HepG2 (cell line): ENCODE data around the gene URI1. TPM values are rescaled to one million over a fixed set of nuclear protein-coding genes. Genes with fewer than 3 reads are reported as not detected.

ENCODE experiments used
- HCFC1 ChIP-seq: fragments of 150-350 bp; IDR thresholded peaks from 2 replicates; pipeline ENCODE4 v1.6.1; 2014; ENCODE audit warnings: low read depth, low read length
- MAFF ChIP-seq: IDR thresholded peaks from 2 replicates; pipeline ENCODE4 v1.6.1; 2011; ENCODE audit warnings: low read depth, low read length, improper control_type of control experiment
- PHF21A ChIP-seq: sonication (generic); formaldehyde crosslinking; IDR thresholded peaks from 2 replicates; pipeline ENCODE4 v1.5.0; 2020; ENCODE audit warnings: mild to moderate bottlenecking, missing genetic modification reagents
- SAP130 ChIP-seq: IDR thresholded peaks from 2 replicates; pipeline ENCODE4 v1.6.1; 2016; ENCODE audit warnings: low read depth
- SIX4 ChIP-seq: sonication (generic); formaldehyde crosslinking; IDR thresholded peaks from 2 replicates; pipeline ENCODE4 v1.4.0; 2020; ENCODE audit warnings: missing genetic modification reagents
- SP140L ChIP-seq: sonication (generic); formaldehyde crosslinking; IDR thresholded peaks from 2 replicates; pipeline ENCODE4 v1.4.0; 2020; ENCODE audit warnings: missing genetic modification reagents, borderline replicate concordance
- TMF1 ChIP-seq: sonication (generic); formaldehyde crosslinking; IDR thresholded peaks from 2 replicates; pipeline ENCODE4 v1.8.1; 2022; ENCODE audit warnings: low read depth, missing genetic modification reagents
- ZFYVE20 ChIP-seq: sonication (generic); formaldehyde crosslinking; IDR thresholded peaks from 2 replicates; pipeline ENCODE4 v1.8.0; 2023; ENCODE audit warnings: low read depth, mild to moderate bottlenecking, moderate library complexity, missing genetic modification reagents, borderline replicate concordance
- ZNF17 ChIP-seq: sonication (generic); formaldehyde crosslinking; IDR thresholded peaks from 2 replicates; pipeline ENCODE4 v1.5.0; 2020; ENCODE audit warnings: mild to moderate bottlenecking, missing genetic modification reagents
- ZNF264 ChIP-seq: sonication (generic); formaldehyde crosslinking; IDR thresholded peaks from 2 replicates; pipeline ENCODE4 v1.4.0; 2020; ENCODE audit warnings: missing genetic modification reagents
- ZNF292 ChIP-seq: sonication (generic); formaldehyde crosslinking; IDR thresholded peaks from 2 replicates; pipeline ENCODE4 v1.8.1; 2022; ENCODE audit warnings: mild to moderate bottlenecking, low read depth, missing genetic modification reagents, borderline replicate concordance
- ZNF350 ChIP-seq: sonication (generic); formaldehyde crosslinking; IDR thresholded peaks from 2 replicates; pipeline ENCODE4 v1.4.0; 2020; ENCODE audit warnings: mild to moderate bottlenecking, low read depth, missing genetic modification reagents, borderline replicate concordance
- ZNF468 ChIP-seq: sonication (generic); formaldehyde crosslinking; IDR thresholded peaks from 2 replicates; pipeline ENCODE4 v1.8.0; 2022; ENCODE audit warnings: mild to moderate bottlenecking, moderate library complexity, missing genetic modification reagents
- ZNF589 ChIP-seq: sonication (generic); formaldehyde crosslinking; conservative IDR thresholded peaks from 2 replicates; pipeline ENCODE4 v1.8.0; 2022; ENCODE audit warnings: mild to moderate bottlenecking, moderate library complexity, missing genetic modification reagents
- ZNF761 ChIP-seq: sonication (generic); formaldehyde crosslinking; conservative IDR thresholded peaks from 2 replicates; pipeline ENCODE4 v1.4.0; 2020; ENCODE audit warnings: mild to moderate bottlenecking, missing genetic modification reagents
- ZSCAN30 ChIP-seq: sonication (generic); formaldehyde crosslinking; IDR thresholded peaks from 2 replicates; pipeline ENCODE4 v1.5.0; 2020; ENCODE audit warnings: mild to moderate bottlenecking, missing genetic modification reagents
- polyA plus RNA-seq, 8 experiments: library from polyadenylated mRNA; depleted of rRNA in 3 of 8; stranded (reverse) in 7 of 8; unstranded in 1 of 8; fragments of >200 nt; fragmentation: Illumina TruSeq in 4 of 8; extraction: Trizol in 4 of 8; gene quantifications; 2 replicates each; pipeline versions ENCODE4 v1.2.1 to v1.2.3, GENCODE V29; 2011 to 2016; ENCODE audit warnings: low read depth in 4 of 8, missing spikeins in 1 of 8, mixed read lengths in 1 of 8; ENCODE audit not compliant: insufficient read depth in 1 of 8
- total RNA-seq, 5 experiments: library from RNA; depleted of rRNA; stranded (reverse); fragments of >200 nt; fragmentation: Illumina TruSeq; extraction: Trizol; gene quantifications; 2 replicates each; pipeline ENCODE4 v1.2.3, GENCODE V29; 2016; ENCODE audit warnings: low read depth in 1 of 5
- TF ChIP-seq, protein P1 (sequence below): sonication (generic); formaldehyde crosslinking; IDR thresholded peaks from 2 replicates; pipeline ENCODE4 v1.4.0; 2020; ENCODE audit warnings: missing genetic modification reagents
- TF ChIP-seq, protein P2 (sequence below): sonication (generic); formaldehyde crosslinking; IDR thresholded peaks from 2 replicates; pipeline ENCODE4 v1.8.0; 2022; ENCODE audit warnings: mild to moderate bottlenecking, missing genetic modification reagents; ENCODE audit not compliant: insufficient replicate concordance
- TF ChIP-seq, protein P3 (sequence below): sonication (generic); formaldehyde crosslinking; conservative IDR thresholded peaks from 2 replicates; pipeline ENCODE4 v1.5.0; 2020; ENCODE audit warnings: missing genetic modification reagents
- TF ChIP-seq, protein P4 (sequence below): sonication (generic); formaldehyde crosslinking; IDR thresholded peaks from 2 replicates; pipeline ENCODE4 v1.4.0; 2020; ENCODE audit warnings: mild to moderate bottlenecking, missing genetic modification reagents
- TF ChIP-seq, protein P5 (sequence below): sonication (generic); formaldehyde crosslinking; IDR thresholded peaks from 2 replicates; pipeline ENCODE4 v1.5.1; 2020; ENCODE audit warnings: missing genetic modification reagents, mild to moderate bottlenecking, borderline replicate concordance

Gene URI1
- total and polyA plus RNA-seq, 2 of the 13 experiments (the other 11 are each of a cell fraction or from before 2014, with no cell fraction given): 43.6 to 67.9 TPM

DNA sequence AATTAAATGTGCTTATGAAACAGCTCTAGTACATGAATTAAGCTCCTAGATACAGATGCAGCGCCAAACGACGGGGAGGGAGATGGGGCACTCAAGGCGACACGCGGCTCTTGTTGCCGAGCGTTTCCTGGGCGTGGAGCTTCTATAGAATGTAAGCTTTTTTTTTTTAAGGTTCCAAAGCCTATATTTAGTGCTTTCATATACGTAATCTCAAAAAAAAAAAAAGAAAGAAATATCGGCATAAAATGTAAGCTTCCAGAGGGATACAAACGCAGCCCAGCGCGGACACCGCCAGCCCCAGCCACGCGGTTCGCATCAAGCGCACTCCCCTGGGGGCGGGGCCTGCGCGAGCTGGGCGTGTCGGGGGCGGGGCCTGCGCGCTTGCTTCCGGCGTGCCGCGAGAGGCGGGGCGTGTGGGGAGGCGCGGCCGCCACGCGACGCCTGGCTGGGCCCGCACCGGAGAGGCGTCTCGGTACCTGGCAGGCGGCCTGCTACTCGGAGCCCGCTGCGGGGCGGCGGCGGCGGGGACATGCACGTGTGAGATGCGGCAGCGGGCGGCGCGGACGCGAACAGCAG is at the start of gene URI1 (continued):
- TF ChIP-seq ZNF589 (CRISPR knock-in tag): no peak
- TF ChIP-seq ZFYVE20 (CRISPR knock-in tag): no peak
- no peak for TF ChIP-seq MAFF
- TF ChIP-seq ZNF761: 0 out of 2 replicates have a peak, but pooled peaks have one; percentile 29
- peak; percentile 55; the same call in 1 of the 2 replicates for TF ChIP-seq SAP130 (CRISPR knock-in tag)
- no peak for TF ChIP-seq SIX4 (CRISPR knock-in tag)
- no peak for TF ChIP-seq ZNF292 (CRISPR knock-in tag)
- no peak for TF ChIP-seq TMF1
- TF ChIP-seq ZSCAN30 (CRISPR knock-in tag): no peak
- TF ChIP-seq, protein P1, sequence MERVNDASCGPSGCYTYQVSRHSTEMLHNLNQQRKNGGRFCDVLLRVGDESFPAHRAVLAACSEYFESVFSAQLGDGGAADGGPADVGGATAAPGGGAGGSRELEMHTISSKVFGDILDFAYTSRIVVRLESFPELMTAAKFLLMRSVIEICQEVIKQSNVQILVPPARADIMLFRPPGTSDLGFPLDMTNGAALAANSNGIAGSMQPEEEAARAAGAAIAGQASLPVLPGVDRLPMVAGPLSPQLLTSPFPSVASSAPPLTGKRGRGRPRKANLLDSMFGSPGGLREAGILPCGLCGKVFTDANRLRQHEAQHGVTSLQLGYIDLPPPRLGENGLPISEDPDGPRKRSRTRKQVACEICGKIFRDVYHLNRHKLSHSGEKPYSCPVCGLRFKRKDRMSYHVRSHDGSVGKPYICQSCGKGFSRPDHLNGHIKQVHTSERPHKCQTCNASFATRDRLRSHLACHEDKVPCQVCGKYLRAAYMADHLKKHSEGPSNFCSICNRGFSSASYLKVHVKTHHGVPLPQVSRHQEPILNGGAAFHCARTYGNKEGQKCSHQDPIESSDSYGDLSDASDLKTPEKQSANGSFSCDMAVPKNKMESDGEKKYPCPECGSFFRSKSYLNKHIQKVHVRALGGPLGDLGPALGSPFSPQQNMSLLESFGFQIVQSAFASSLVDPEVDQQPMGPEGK (CRISPR knock-in tag): no peak; the same call in 1 of the 2 replicates
- TF ChIP-seq, protein P2, sequence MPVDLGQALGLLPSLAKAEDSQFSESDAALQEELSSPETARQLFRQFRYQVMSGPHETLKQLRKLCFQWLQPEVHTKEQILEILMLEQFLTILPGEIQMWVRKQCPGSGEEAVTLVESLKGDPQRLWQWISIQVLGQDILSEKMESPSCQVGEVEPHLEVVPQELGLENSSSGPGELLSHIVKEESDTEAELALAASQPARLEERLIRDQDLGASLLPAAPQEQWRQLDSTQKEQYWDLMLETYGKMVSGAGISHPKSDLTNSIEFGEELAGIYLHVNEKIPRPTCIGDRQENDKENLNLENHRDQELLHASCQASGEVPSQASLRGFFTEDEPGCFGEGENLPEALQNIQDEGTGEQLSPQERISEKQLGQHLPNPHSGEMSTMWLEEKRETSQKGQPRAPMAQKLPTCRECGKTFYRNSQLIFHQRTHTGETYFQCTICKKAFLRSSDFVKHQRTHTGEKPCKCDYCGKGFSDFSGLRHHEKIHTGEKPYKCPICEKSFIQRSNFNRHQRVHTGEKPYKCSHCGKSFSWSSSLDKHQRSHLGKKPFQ: no peak
- TF ChIP-seq, protein P3, sequence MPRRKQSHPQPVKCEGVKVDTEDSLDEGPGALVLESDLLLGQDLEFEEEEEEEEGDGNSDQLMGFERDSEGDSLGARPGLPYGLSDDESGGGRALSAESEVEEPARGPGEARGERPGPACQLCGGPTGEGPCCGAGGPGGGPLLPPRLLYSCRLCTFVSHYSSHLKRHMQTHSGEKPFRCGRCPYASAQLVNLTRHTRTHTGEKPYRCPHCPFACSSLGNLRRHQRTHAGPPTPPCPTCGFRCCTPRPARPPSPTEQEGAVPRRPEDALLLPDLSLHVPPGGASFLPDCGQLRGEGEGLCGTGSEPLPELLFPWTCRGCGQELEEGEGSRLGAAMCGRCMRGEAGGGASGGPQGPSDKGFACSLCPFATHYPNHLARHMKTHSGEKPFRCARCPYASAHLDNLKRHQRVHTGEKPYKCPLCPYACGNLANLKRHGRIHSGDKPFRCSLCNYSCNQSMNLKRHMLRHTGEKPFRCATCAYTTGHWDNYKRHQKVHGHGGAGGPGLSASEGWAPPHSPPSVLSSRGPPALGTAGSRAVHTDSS: no peak
- no peak for TF ChIP-seq SP140L (CRISPR knock-in tag)
- TF ChIP-seq ZNF350 (CRISPR knock-in tag): no peak
- TF ChIP-seq HCFC1: no peak
- TF ChIP-seq, protein P4, sequence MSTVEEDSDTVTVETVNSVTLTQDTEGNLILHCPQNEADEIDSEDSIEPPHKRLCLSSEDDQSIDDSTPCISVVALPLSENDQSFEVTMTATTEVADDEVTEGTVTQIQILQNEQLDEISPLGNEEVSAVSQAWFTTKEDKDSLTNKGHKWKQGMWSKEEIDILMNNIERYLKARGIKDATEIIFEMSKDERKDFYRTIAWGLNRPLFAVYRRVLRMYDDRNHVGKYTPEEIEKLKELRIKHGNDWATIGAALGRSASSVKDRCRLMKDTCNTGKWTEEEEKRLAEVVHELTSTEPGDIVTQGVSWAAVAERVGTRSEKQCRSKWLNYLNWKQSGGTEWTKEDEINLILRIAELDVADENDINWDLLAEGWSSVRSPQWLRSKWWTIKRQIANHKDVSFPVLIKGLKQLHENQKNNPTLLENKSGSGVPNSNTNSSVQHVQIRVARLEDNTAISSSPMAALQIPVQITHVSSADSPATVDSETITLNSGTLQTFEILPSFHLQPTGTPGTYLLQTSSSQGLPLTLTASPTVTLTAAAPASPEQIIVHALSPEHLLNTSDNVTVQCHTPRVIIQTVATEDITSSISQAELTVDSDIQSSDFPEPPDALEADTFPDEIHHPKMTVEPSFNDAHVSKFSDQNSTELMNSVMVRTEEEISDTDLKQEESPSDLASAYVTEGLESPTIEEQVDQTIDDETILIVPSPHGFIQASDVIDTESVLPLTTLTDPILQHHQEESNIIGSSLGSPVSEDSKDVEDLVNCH (CRISPR knock-in tag): no peak
- TF ChIP-seq, protein P5, sequence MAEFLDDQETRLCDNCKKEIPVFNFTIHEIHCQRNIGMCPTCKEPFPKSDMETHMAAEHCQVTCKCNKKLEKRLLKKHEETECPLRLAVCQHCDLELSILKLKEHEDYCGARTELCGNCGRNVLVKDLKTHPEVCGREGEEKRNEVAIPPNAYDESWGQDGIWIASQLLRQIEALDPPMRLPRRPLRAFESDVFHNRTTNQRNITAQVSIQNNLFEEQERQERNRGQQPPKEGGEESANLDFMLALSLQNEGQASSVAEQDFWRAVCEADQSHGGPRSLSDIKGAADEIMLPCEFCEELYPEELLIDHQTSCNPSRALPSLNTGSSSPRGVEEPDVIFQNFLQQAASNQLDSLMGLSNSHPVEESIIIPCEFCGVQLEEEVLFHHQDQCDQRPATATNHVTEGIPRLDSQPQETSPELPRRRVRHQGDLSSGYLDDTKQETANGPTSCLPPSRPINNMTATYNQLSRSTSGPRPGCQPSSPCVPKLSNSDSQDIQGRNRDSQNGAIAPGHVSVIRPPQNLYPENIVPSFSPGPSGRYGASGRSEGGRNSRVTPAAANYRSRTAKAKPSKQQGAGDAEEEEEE (CRISPR knock-in tag): no peak
- TF ChIP-seq ZNF468: no peak
- TF ChIP-seq ZNF17 (CRISPR knock-in tag): no peak
- TF ChIP-seq PHF21A (CRISPR knock-in tag): no peak
- TF ChIP-seq ZNF264 (CRISPR knock-in tag): no peak
